GM13976 (cell line): ENCODE data around the gene TEC.

Source experiments
- DNase-seq: peaks from one replicate; pipeline ENCODE4 v3.0.0; 2012; ENCODE audit warnings: low spot score
- in situ Hi-C: fragments of 300-500 bp; cut with MboI; formaldehyde crosslinking; loops from one replicate; pipeline ENCODE4 v1.12.0; 2022; ENCODE audit warnings: low sequenced_read_pairs, mixed read lengths, inconsistent platforms; ENCODE audit not compliant: unreplicated experiment
- TF ChIP-seq, protein P1 (sequence below): IDR thresholded peaks from 2 replicates; pipeline ENCODE4 v1.5.1; 2012; ENCODE audit warnings: borderline replicate concordance, mild to moderate bottlenecking; ENCODE audit not compliant: insufficient read depth; ENCODE audit errors: extremely low read depth, missing control alignments, control extremely low read depth

Gene TEC

DNA sequence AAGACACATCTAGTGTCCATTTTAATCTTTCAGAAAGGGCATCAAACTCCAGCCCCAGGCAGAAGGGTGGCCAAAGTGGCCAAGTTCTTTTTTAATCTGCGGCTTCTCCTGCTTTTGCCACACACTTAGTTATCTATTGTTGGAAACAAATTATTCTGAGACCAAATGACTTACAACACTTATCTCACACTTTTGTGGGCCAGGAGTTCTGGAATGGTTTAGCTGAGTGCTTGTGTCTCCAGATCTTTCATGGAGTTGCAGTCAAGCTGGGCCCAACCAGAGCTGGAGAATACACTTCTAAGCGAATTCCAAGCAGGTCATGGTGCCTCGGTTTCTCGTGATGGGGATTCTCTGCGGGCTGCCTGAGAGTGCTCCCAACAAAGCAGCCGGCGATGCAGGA lies 139.5 kb downstream of the TEC start:
- in situ Hi-C loops: loop anchor here (25.0 kb wide), 1 partner anchor 407 kb away; no protein-coding TSS in a partner anchor
- no peak for DNase-seq
- TF ChIP-seq, protein P1, sequence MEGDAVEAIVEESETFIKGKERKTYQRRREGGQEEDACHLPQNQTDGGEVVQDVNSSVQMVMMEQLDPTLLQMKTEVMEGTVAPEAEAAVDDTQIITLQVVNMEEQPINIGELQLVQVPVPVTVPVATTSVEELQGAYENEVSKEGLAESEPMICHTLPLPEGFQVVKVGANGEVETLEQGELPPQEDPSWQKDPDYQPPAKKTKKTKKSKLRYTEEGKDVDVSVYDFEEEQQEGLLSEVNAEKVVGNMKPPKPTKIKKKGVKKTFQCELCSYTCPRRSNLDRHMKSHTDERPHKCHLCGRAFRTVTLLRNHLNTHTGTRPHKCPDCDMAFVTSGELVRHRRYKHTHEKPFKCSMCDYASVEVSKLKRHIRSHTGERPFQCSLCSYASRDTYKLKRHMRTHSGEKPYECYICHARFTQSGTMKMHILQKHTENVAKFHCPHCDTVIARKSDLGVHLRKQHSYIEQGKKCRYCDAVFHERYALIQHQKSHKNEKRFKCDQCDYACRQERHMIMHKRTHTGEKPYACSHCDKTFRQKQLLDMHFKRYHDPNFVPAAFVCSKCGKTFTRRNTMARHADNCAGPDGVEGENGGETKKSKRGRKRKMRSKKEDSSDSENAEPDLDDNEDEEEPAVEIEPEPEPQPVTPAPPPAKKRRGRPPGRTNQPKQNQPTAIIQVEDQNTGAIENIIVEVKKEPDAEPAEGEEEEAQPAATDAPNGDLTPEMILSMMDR: no peak

DNA sequence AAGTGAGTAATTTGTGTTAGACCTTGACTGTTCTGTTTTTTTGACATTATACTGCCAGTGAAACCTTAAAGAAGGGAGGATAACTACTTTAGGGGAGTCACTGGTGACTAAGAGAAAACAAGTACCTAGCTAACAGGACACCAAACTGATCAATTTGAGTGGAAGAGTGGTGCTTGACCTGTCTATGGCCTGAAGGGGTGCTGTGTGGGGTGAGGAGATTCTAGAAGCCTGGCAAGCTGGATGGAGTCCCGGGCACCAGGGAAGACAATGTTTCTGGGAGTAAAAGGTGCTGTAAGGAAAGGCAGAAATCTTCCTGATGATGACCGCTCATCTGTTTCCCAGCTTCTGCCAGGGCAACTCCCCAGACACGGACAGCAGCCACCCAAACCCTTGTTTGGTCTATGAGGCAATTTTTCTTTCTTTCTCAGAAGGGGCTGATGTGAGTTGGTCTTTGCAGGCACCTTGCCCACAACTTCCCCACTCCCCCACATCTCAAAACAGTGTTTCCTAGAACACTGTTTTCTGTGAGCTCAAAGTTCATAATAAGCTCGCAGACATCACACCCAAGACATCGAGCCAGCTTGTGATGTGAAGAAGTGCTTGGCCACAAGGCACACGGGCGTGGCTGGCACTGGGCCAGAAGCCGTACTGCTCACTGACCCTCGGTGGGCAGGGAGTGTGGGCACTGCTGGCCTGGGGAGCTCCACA lies 140.2 kb downstream of the TEC start:
- DNase-seq: peak; percentile 28
- in situ Hi-C loops: loop anchor here (25.0 kb wide), 1 partner anchor 408 kb away; no protein-coding TSS in a partner anchor
- TF ChIP-seq, protein P1: no peak

DNA sequence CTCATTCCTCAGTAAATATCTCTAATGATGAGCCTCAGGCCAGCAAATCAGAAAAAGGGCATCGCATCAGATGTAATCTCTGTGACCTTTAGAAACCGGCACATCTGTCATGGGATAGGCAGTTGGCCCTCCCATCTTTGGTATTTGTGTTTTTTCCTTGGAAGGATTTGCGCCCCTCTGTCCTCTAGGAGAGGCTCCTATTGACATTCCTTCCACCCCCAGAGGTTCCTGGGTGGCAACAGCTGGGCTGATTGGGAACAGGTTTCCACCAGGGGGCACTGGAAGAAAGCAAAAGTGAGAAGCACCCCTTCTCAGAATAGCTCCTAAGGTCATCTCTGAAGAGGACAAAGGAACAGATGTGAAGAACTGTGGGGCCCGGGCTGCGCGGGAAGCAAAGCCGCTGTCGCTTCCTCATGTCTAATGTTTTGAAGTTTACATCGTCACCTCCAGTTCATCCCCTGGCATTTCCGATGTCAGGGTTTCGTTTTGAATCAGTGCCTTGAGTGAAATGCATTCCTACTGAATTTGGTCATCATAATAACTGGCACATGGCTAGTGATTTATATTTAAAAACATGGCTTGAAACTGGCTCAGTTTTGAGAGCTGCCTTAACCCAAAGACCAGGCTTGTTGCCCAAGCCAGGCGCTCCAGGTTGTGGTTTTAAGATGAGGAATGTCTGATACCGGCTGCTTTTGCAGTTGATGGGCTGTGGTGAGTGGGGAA lies 141.8 kb downstream of the TEC start:
- in situ Hi-C loops: loop anchor here (25.0 kb wide), 1 partner anchor 409 kb away; no protein-coding TSS in a partner anchor
- TF ChIP-seq, protein P1: peak; percentile 56
- DNase-seq: peak; percentile 66

DNA sequence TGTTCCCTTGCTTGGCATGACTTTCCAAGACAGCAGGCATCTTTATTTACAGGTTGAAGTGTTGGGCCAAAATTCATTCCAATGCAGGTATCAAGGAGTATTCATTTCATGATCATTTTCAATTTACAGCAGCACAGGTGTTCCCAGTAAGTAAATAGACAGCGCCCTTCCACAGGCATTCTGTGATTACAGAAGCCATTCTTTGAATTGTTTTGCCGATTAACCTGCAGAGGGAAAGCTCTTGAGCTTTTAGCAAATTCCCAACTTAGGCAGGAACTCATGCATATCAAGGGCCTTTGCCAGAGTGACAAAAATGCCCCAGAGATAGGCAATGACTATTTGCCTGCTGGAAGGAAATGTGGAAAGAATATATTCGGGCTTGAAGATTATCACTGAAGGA lies 142.4 kb downstream of the TEC start:
- no peak for DNase-seq
- in situ Hi-C loops: loop anchor here (25.0 kb wide), 1 partner anchor 410 kb away; no protein-coding TSS in a partner anchor
- TF ChIP-seq, protein P1: no peak

DNA sequence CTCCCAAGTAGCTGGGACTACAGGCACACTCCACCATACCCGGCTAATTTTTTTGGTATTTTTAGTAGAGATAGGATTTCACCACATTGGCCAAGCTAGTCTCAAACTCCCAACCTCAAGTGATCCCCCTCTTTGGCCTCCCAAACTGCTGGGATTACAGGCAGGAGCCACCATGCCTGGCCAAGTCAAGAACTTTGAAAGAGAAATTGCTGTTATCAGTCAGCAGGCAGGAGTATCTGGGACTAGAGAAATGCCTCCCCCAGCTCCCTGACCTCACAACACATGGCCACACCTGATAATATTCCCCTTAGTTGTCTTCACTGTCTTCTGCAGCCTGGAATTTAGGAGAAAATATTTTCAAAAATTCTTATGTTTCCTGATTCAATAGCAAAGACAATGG lies 143.0 kb downstream of the TEC start:
- in situ Hi-C loops: loop anchor here (25.0 kb wide), 1 partner anchor 411 kb away; no protein-coding TSS in a partner anchor
- no peak for DNase-seq
- TF ChIP-seq, protein P1: no peak

DNA sequence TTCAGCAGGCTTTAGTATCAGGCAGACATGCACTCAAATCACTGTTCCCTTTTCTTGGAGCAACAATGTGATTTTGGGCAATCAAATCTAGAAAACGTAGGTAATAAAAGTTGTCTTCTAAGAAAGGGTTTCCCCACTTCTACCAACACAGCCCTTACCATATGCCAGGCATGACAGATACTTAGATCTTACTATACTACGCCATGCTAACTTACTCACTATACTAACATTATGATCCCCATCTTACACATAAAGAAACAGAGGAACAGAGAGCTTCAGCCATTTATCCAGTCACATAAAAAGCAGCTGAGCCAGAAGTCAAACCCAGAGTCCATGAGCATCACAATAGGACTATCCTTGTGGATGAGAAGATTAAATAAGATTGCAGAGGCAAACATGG lies 144.8 kb downstream of the TEC start:
- DNase-seq: no peak
- TF ChIP-seq, protein P1: no peak
- in situ Hi-C loops: loop anchor here (25.0 kb wide), 2 partner anchors 412 to 837 kb away; no protein-coding TSS in a partner anchor
